ENCODE measurements around the gene ELK3.

DNA sequence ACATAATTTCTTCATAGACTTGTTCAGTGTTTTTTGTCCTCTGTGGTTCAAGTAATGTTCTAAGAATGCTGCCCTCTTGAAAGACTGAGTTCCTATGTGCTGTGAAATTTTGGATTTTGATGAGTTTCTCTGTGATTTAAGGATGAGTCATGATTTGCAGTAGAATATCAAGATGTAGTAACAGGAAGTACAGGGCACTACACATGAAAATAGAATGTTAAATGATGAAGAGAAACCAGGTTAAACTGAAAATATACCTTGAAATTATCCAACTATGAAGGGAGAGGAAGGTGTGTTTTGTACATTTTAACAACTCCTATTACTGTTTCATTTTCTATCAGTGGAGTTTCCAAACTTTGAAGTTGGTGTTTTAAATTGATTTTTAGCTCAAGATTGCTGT, 4.8 kb downstream of the ELK3 start:
- TF ChIP-seq POLR2AphosphoS5 (IDR thresholded peaks at IDR 0.05; ENCODE audit: low read depth, low read length) (no peak), POLR2A (IDR thresholded peaks at IDR 0.05; ENCODE audit: low read depth, low read length) (no peak)
